Measurements from ENCODE around the gene EIF5A2.
"Not testable (repeated sequence)": the region's sequence is repeated elsewhere in the genome, so short reads cannot be mapped to it uniquely, and the experiment has no call there.

Gene EIF5A2

DNA sequence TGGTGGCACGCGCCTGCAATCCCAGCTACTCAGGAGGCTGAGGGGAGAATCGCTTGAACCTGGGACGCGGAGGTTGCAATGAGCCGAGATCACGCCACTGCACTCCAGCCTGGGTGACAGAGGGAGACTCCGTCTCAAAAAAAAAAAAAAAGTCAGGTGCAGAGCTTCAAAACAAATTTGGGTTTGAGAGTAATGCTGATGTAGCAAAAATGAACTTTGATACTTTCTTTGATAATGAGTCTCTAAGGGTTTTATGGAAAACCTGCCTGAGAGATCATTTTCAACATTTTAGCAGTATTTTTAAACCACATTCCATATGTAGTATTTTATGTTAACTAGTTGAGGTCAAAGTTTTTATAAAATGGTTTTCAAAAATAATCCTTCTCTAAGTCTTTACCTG is 14.5 kb downstream of the EIF5A2 start:
- H3K9ac ChIP-seq (ENCODE audit: low read length) = no peak overlapping the region
- H4K20me1 ChIP-seq (ENCODE audit: insufficient read depth, low read length) = no peaks in the 10 kb centered on the region
- no peaks in the 10 kb centered on the region for H3K36me3 ChIP-seq (replicated peaks; ENCODE audit: insufficient read depth, low read length)
- H3K4me2 ChIP-seq (ENCODE audit: low read depth, low read length) = no peak overlapping the region
- no peaks in the 10 kb centered on the region for H3K9me2 ChIP-seq (replicated peaks; ENCODE audit: insufficient read depth, low read length)
- H3K9me3 ChIP-seq (replicated peaks; ENCODE audit: insufficient read depth, low read length) = no peaks in the 10 kb centered on the region
- H3K27ac ChIP-seq (ENCODE audit: low read length) = no peak overlapping the region
- H3K4me1 ChIP-seq (ENCODE audit: low read length) = no peaks in the 10 kb centered on the region
- H3K27me3 ChIP-seq (replicated peaks; ENCODE audit: insufficient read depth, low read length) = no peaks in the 10 kb centered on the region
- TF ChIP-seq EZH2 (optimal IDR thresholded peaks at IDR 0.05; ENCODE audit: low read depth, low read length) (no peak), EZH2phosphoT487 (IDR thresholded peaks at IDR 0.05; ENCODE audit: low read length) (no peak)
- TF ChIP-seq, protein P1, sequence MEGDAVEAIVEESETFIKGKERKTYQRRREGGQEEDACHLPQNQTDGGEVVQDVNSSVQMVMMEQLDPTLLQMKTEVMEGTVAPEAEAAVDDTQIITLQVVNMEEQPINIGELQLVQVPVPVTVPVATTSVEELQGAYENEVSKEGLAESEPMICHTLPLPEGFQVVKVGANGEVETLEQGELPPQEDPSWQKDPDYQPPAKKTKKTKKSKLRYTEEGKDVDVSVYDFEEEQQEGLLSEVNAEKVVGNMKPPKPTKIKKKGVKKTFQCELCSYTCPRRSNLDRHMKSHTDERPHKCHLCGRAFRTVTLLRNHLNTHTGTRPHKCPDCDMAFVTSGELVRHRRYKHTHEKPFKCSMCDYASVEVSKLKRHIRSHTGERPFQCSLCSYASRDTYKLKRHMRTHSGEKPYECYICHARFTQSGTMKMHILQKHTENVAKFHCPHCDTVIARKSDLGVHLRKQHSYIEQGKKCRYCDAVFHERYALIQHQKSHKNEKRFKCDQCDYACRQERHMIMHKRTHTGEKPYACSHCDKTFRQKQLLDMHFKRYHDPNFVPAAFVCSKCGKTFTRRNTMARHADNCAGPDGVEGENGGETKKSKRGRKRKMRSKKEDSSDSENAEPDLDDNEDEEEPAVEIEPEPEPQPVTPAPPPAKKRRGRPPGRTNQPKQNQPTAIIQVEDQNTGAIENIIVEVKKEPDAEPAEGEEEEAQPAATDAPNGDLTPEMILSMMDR (IDR thresholded peaks at IDR 0.05; ENCODE audit: low read length) = no peak
- H2AFZ ChIP-seq (ENCODE audit: low read length) = no peak overlapping the region
- DNase-seq = no peak
- no peaks in the 10 kb centered on the region for H3F3A ChIP-seq (ENCODE audit: insufficient read depth, low read length)
- no peaks in the 10 kb centered on the region for H3K79me2 ChIP-seq (ENCODE audit: low read length)
- no peak overlapping the region for H3K4me3 ChIP-seq (ENCODE audit: low read length)

DNA sequence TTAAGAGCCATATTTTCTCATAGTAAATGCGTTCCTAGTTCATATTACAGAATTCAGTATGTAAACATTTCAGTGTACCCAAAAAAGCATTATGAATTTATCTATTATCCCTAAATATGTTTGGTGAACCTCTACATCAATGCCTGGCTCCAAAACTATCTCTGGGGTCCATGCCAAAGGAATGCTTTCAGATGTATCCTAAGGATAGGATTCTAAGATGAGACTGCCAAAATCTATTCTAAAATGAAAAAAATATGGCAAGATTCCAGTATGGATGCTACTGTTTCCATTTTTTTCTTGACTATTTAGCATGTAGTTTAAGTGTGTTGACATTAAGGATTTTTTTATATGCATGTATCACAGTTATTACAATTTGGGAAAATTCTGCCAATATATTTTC is 18.8 kb downstream of the EIF5A2 start:
- H3K9ac ChIP-seq (ENCODE audit: low read length) = no peak overlapping the region
- H3K9me3 ChIP-seq (replicated peaks; ENCODE audit: insufficient read depth, low read length) = no peaks in the 10 kb centered on the region
- no peaks in the 10 kb centered on the region for H3K27me3 ChIP-seq (replicated peaks; ENCODE audit: insufficient read depth, low read length)
- TF ChIP-seq EZH2phosphoT487 (IDR thresholded peaks at IDR 0.05; ENCODE audit: low read length) (no peak), EZH2 (optimal IDR thresholded peaks at IDR 0.05; ENCODE audit: low read depth, low read length) (no peak)
- TF ChIP-seq, protein P1 (IDR thresholded peaks at IDR 0.05; ENCODE audit: low read length) = no peak
- no peak for DNase-seq
- H3K36me3 ChIP-seq (replicated peaks; ENCODE audit: insufficient read depth, low read length) = no peaks in the 10 kb centered on the region
- H3K4me1 ChIP-seq (ENCODE audit: low read length) = no peaks in the 10 kb centered on the region
- no peak overlapping the region for H2AFZ ChIP-seq (ENCODE audit: low read length)
- H4K20me1 ChIP-seq (ENCODE audit: insufficient read depth, low read length) = no peaks in the 10 kb centered on the region
- H3K9me2 ChIP-seq (replicated peaks; ENCODE audit: insufficient read depth, low read length) = no peaks in the 10 kb centered on the region
- H3F3A ChIP-seq (ENCODE audit: insufficient read depth, low read length) = no peaks in the 10 kb centered on the region
- H3K4me2 ChIP-seq (ENCODE audit: low read depth, low read length) = no peak overlapping the region
- no peak overlapping the region for H3K4me3 ChIP-seq (ENCODE audit: low read length)
- no peak overlapping the region for H3K27ac ChIP-seq (ENCODE audit: low read length)
- H3K79me2 ChIP-seq (ENCODE audit: low read length) = no peaks in the 10 kb centered on the region

DNA sequence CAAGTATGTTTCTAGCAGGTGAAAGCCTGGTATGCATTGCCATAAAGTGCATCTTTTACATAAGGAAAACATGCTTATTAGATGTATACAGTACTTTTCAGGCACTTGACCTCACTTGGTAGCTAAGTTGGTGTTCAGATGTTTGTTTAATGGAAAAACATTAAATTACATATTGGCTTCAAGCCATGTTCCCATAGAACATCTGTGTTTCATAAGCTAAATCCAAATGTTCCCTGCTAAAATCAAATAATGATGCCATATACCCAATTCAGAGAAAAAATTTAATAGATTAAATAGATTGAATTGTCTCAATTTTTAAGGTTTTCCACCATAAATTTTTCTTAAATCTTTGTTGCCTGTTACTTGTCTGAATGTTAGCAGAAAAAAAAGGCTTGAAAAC is 19.3 kb downstream of the EIF5A2 start:
- TF ChIP-seq, protein P1 (IDR thresholded peaks at IDR 0.05; ENCODE audit: low read length) = no peak
- no peak for DNase-seq
- Histone ChIP-seq H3K4me1 (ENCODE audit: low read length) (no peaks in the 10 kb centered on the region), H4K20me1 (ENCODE audit: insufficient read depth, low read length) (no peaks in the 10 kb centered on the region), H3F3A (ENCODE audit: insufficient read depth, low read length) (no peaks in the 10 kb centered on the region), H3K9me2 (replicated peaks; ENCODE audit: insufficient read depth, low read length) (no peaks in the 10 kb centered on the region), H3K36me3 (replicated peaks; ENCODE audit: insufficient read depth, low read length) (no peaks in the 10 kb centered on the region), H3K79me2 (ENCODE audit: low read length) (no peaks in the 10 kb centered on the region), H3K27ac (ENCODE audit: low read length) (no peak overlapping the region), H3K27me3 (replicated peaks; ENCODE audit: insufficient read depth, low read length) (no peaks in the 10 kb centered on the region), H3K9ac (ENCODE audit: low read length) (no peak overlapping the region), H3K4me2 (ENCODE audit: low read depth, low read length) (no peak overlapping the region), H3K4me3 (ENCODE audit: low read length) (no peak overlapping the region), H3K9me3 (replicated peaks; ENCODE audit: insufficient read depth, low read length) (no peaks in the 10 kb centered on the region), H2AFZ (ENCODE audit: low read length) (no peak overlapping the region)

DNA sequence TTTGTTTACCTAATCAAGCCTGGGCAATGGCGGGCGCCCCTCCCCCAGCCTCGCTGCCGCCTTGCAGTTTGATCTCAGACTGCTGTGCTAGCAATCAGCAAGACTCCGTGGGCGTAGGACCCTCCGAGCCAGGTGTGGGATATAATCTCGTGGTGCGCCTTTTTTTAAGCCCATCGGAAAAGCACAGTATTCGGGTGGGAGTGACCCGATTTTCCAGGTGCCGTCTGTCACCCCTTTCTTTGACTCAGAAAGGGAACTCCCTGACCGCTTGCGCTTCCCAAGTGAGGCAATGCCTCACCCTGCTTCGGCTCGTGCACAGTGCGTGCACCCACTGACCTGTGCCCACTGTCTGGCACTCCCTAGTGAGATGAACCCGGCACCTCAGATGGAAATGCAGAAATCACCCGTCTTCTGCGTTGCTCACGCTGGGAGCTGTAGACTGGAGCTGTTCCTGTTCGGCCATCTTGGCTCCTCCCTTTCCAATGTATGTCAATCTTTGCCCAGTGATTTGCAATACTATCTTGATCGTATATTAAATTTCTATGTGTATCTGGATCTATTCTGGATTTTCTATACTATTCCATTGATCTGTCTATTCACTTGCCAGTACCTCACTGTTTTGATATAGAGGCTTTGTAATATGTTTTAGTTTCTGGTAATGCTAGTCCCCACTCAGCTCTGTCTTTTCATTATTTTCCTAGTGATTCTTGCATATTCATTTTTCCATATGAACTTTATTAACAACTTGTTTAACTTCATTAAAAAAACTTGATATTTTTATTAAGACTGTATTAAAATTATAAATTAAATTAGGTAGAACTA is 24.1 kb downstream of the EIF5A2 start:
- DNase-seq; H3F3A ChIP-seq (ENCODE audit: insufficient read depth, low read length); H3K4me2 ChIP-seq (ENCODE audit: low read depth, low read length); H3K79me2 ChIP-seq (ENCODE audit: low read length); H3K4me1 ChIP-seq (ENCODE audit: low read length); H3K27me3 ChIP-seq (replicated peaks; ENCODE audit: insufficient read depth, low read length); H3K36me3 ChIP-seq (replicated peaks; ENCODE audit: insufficient read depth, low read length); H4K20me1 ChIP-seq (ENCODE audit: insufficient read depth, low read length); H3K9me3 ChIP-seq (replicated peaks; ENCODE audit: insufficient read depth, low read length); H3K4me3 ChIP-seq (ENCODE audit: low read length); H3K9ac ChIP-seq (ENCODE audit: low read length); H2AFZ ChIP-seq (ENCODE audit: low read length); H3K27ac ChIP-seq (ENCODE audit: low read length); H3K9me2 ChIP-seq (replicated peaks; ENCODE audit: insufficient read depth, low read length): not testable (repeated sequence)

DNA sequence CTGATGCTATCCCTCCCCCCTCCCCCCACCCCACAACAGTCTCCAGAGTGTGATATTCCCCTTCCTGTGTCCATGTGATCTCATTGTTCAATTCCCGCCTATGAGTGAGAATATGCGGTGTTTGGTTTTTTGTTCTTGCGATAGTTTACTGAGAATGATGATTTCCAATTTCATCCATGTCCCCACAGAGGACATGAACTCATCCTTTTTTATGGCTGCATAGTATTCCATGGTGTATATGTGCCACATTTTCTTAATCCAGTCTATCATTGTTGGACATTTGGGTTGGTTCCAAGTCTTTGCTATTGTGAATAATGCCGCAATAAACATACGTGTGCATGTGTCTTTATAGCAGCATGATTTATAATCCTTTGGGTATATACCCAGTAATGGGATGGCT is 29.7 kb downstream of the EIF5A2 start:
- DNase-seq; H3K36me3 ChIP-seq (replicated peaks; ENCODE audit: insufficient read depth, low read length); H3F3A ChIP-seq (ENCODE audit: insufficient read depth, low read length); H3K79me2 ChIP-seq (ENCODE audit: low read length); H3K9me3 ChIP-seq (replicated peaks; ENCODE audit: insufficient read depth, low read length); H2AFZ ChIP-seq (ENCODE audit: low read length); H3K4me2 ChIP-seq (ENCODE audit: low read depth, low read length); H3K9me2 ChIP-seq (replicated peaks; ENCODE audit: insufficient read depth, low read length); H4K20me1 ChIP-seq (ENCODE audit: insufficient read depth, low read length); H3K27ac ChIP-seq (ENCODE audit: low read length); H3K4me3 ChIP-seq (ENCODE audit: low read length); H3K27me3 ChIP-seq (replicated peaks; ENCODE audit: insufficient read depth, low read length); H3K9ac ChIP-seq (ENCODE audit: low read length); H3K4me1 ChIP-seq (ENCODE audit: low read length): not testable (repeated sequence)
